Fibroblast of the aortic adventitia (primary cell): Measurements from ENCODE around the gene VWF. TPM values are rescaled to one million over a fixed set of nuclear protein-coding genes. Genes with fewer than 3 reads are reported as not detected.
A peak's percentile ranks its signal among the peaks of the same experiment; 100 is the strongest.

ENCODE experiments used
- DNase-seq: peaks from one replicate; pipeline ENCODE4 v3.0.0-alpha.2; 2010; ENCODE audit warnings: low read depth
- H3K4me3 ChIP-seq: 2 replicates; pipeline ENCODE4 v1.5.1; 2011; ENCODE audit warnings: low read depth, mild to moderate bottlenecking, control low read depth, low read length, moderate library complexity
- CTCF ChIP-seq: IDR thresholded peaks from 2 replicates; pipeline ENCODE4 v1.5.1; 2011; ENCODE audit warnings: mild to moderate bottlenecking, low read length, control low read depth, inconsistent platforms; ENCODE audit not compliant: insufficient read depth
- total RNA-seq: library from RNA; depleted of rRNA; stranded (reverse); fragments of >200 nt; gene quantifications from 2 replicates; pipeline ENCODE4 v1.2.3, GENCODE V29; 2012; ENCODE audit warnings: low replicate concordance

VWF gene
- total RNA-seq, 1 donor = 1.4 TPM

- TF ChIP-seq CTCF = no peak
- no peak for DNase-seq
- no peak overlapping the region for H3K4me3 ChIP-seq
These were observed 58.6 kb downstream of the VWF start for GRCh38 chr12:6065863-6066199.

GRCh38 chr12:6065131-6065862 is 59.2 kb downstream of the VWF start:
- DNase-seq = no peak
- no peak for TF ChIP-seq CTCF

GRCh38 chr12:6062757-6063735 is 61.4 kb downstream of the VWF start:
- peak; percentile 58 for DNase-seq
- TF ChIP-seq CTCF = peak; percentile 99
- H3K4me3 ChIP-seq = no peak overlapping the region

More at GRCh38 chr12:6065131-6065862, 59.2 kb downstream of the VWF start:
- H3K4me3 ChIP-seq = no peak overlapping the region

- no peak for DNase-seq
- no peak for TF ChIP-seq CTCF
These were observed 62.1 kb downstream of the VWF start for GRCh38 chr12:6062395-6062756.

GRCh38 chr12:6061660-6062059 is 62.8 kb downstream of the VWF start:
- no peak for TF ChIP-seq CTCF
- no peak overlapping the region for H3K4me3 ChIP-seq
- DNase-seq = peak; percentile 81

More at GRCh38 chr12:6062395-6062756, 62.1 kb downstream of the VWF start:
- no peak overlapping the region for H3K4me3 ChIP-seq

GRCh38 chr12:6059860-6060565 is 64.5 kb downstream of the VWF start:
- H3K4me3 ChIP-seq = no peak overlapping the region
- TF ChIP-seq CTCF = no peak
- DNase-seq = no peak
